ENCODE data around the gene CCBE1.

GRCh38 chr18:59382383-59382782 is 314.8 kb downstream of the CCBE1 start:
- TF ChIP-seq POLR2A (IDR thresholded peaks at IDR 0.05): no peak
- TF ChIP-seq CTCF (IDR thresholded peaks at IDR 0.05): no peak
